Measurements from ENCODE around the gene TRUB2.

Gene TRUB2

DNA sequence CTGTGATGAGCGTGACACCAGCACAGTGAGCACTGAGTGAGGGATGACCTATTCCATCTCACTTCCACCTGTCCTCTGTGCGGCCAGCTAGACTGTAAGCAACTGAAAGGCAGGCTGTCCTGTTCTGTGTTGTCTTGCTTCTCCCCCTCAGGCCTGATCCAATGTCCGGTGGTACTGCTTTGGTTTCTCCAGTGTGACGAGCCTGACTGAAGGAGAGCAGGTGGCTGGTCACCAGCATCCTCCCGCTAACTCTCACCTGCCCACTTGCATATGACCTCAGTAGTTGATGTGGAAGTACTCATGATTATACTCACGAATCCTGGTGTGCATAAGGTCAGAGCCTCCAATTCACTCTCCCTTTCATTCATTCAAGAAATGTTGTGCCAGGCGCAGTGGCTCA is 15.7 kb upstream of the TRUB2 start:
- no peak overlapping the region for H2AFZ ChIP-seq (ENCODE audit: low read depth, low read length, severe bottlenecking)
- H3K9ac ChIP-seq (ENCODE audit: low read length), result no peak overlapping the region
- TF ChIP-seq, protein P1, sequence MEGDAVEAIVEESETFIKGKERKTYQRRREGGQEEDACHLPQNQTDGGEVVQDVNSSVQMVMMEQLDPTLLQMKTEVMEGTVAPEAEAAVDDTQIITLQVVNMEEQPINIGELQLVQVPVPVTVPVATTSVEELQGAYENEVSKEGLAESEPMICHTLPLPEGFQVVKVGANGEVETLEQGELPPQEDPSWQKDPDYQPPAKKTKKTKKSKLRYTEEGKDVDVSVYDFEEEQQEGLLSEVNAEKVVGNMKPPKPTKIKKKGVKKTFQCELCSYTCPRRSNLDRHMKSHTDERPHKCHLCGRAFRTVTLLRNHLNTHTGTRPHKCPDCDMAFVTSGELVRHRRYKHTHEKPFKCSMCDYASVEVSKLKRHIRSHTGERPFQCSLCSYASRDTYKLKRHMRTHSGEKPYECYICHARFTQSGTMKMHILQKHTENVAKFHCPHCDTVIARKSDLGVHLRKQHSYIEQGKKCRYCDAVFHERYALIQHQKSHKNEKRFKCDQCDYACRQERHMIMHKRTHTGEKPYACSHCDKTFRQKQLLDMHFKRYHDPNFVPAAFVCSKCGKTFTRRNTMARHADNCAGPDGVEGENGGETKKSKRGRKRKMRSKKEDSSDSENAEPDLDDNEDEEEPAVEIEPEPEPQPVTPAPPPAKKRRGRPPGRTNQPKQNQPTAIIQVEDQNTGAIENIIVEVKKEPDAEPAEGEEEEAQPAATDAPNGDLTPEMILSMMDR (IDR thresholded peaks at IDR 0.05; ENCODE audit: insufficient read depth, low read length, poor library complexity, severe bottlenecking), result no peak
- TF ChIP-seq EZH2phosphoT487 (conservative IDR thresholded peaks at IDR 0.05; ENCODE audit: low read length), result no peak
- H3K9me2 ChIP-seq (replicated peaks; ENCODE audit: insufficient read depth, low read length), result no peaks in the 10 kb centered on the region
- peaks cover 7% of the 10 kb centered on the region; the same call in 1 of the 2 replicates for H3F3A ChIP-seq (ENCODE audit: insufficient read depth)
- no peaks in the 10 kb centered on the region for H3K27me3 ChIP-seq (ENCODE audit: low read length)
- H3K79me2 ChIP-seq (ENCODE audit: insufficient read depth, low read length), result no peaks in the 10 kb centered on the region
- H4K20me1 ChIP-seq (ENCODE audit: low read depth, low read length), result no peaks in the 10 kb centered on the region
- no peak overlapping the region for H3K4me3 ChIP-seq (ENCODE audit: insufficient read depth, low read length, poor library complexity, severe bottlenecking)
- no peaks in the 10 kb centered on the region for H3K36me3 ChIP-seq (ENCODE audit: low read length)
- H3K4me2 ChIP-seq (ENCODE audit: low read depth, low read length, poor library complexity, severe bottlenecking), result no peak overlapping the region
- no peaks in the 10 kb centered on the region for H3K9me3 ChIP-seq (ENCODE audit: insufficient read depth, low read length)
- no peak overlapping the region for H3K27ac ChIP-seq (ENCODE audit: low read depth, low read length)

DNA sequence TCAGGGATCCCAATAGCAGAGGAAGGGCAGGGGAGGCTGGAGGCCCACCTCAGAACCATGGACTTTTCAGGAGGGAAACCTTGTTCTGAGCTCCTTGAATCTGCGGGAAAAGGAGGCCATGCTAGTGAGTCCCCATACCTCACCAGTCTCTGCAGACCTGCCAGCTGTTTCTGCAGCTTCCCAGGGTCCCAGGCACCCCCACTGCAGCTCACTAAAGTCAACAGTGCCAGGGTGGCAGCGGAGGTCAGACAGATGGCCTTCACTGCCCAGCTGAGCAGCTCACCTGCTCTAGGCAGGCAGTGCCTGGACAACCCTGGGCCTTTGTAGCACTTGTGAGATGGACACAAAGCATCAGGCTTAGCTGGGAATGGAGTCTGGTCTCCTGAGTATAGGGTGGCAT is 13.7 kb upstream of the TRUB2 start:
- no peak overlapping the region for H2AFZ ChIP-seq (ENCODE audit: low read depth, low read length, severe bottlenecking)
- no peaks in the 10 kb centered on the region for H3K36me3 ChIP-seq (ENCODE audit: low read length)
- H3K4me3 ChIP-seq (ENCODE audit: insufficient read depth, low read length, poor library complexity, severe bottlenecking), result no peak overlapping the region
- peaks cover 7% of the 10 kb centered on the region; the same call in 1 of the 2 replicates for H3F3A ChIP-seq (ENCODE audit: insufficient read depth)
- H3K9ac ChIP-seq (ENCODE audit: low read length), result no peak overlapping the region
- no peaks in the 10 kb centered on the region for H3K79me2 ChIP-seq (ENCODE audit: insufficient read depth, low read length)
- no peaks in the 10 kb centered on the region for H3K27me3 ChIP-seq (ENCODE audit: low read length)
- H3K4me2 ChIP-seq (ENCODE audit: low read depth, low read length, poor library complexity, severe bottlenecking), result no peak overlapping the region
- H4K20me1 ChIP-seq (ENCODE audit: low read depth, low read length), result no peaks in the 10 kb centered on the region
- no peak for TF ChIP-seq EZH2phosphoT487 (conservative IDR thresholded peaks at IDR 0.05; ENCODE audit: low read length)
- TF ChIP-seq, protein P1 (IDR thresholded peaks at IDR 0.05; ENCODE audit: insufficient read depth, low read length, poor library complexity, severe bottlenecking), result no peak
- H3K9me3 ChIP-seq (ENCODE audit: insufficient read depth, low read length), result no peaks in the 10 kb centered on the region
- no peak overlapping the region for H3K27ac ChIP-seq (ENCODE audit: low read depth, low read length)
- no peaks in the 10 kb centered on the region for H3K9me2 ChIP-seq (replicated peaks; ENCODE audit: insufficient read depth, low read length)

DNA sequence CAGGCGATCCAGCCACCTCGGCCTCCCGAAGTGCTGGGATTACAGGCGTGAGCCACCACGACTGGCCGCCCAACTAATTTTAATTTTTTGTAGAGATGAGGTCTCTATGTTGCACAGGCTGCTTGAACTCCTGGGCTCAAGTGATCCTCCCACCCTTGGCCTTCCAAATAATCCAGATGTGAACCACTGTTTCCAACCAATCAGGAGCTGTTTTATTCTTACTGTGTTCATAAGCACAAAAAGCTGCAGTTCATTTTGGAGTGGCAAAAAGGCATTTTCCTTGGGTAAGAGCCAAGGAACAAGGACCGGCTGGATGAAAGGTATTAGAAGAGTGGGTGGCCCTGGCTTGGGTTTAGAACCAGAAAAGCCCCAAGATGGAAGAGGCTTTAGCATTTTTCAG is 12.9 kb upstream of the TRUB2 start:
- TF ChIP-seq, protein P1 (IDR thresholded peaks at IDR 0.05; ENCODE audit: insufficient read depth, low read length, poor library complexity, severe bottlenecking), result no peak
- TF ChIP-seq EZH2phosphoT487 (conservative IDR thresholded peaks at IDR 0.05; ENCODE audit: low read length), result no peak
- no peaks in the 10 kb centered on the region for H4K20me1 ChIP-seq (ENCODE audit: low read depth, low read length)
- H2AFZ ChIP-seq (ENCODE audit: low read depth, low read length, severe bottlenecking), result no peak overlapping the region
- H3K27me3 ChIP-seq (ENCODE audit: low read length), result no peaks in the 10 kb centered on the region
- peaks cover 7% of the 10 kb centered on the region; the same call in 1 of the 2 replicates for H3F3A ChIP-seq (ENCODE audit: insufficient read depth)
- no peaks in the 10 kb centered on the region for H3K9me2 ChIP-seq (replicated peaks; ENCODE audit: insufficient read depth, low read length)
- H3K4me3 ChIP-seq (ENCODE audit: insufficient read depth, low read length, poor library complexity, severe bottlenecking), result no peak overlapping the region
- H3K27ac ChIP-seq (ENCODE audit: low read depth, low read length), result no peak overlapping the region
- no peak overlapping the region for H3K4me2 ChIP-seq (ENCODE audit: low read depth, low read length, poor library complexity, severe bottlenecking)
- H3K9ac ChIP-seq (ENCODE audit: low read length), result no peak overlapping the region
- H3K9me3 ChIP-seq (ENCODE audit: insufficient read depth, low read length), result no peaks in the 10 kb centered on the region
- no peaks in the 10 kb centered on the region for H3K36me3 ChIP-seq (ENCODE audit: low read length)
- H3K79me2 ChIP-seq (ENCODE audit: insufficient read depth, low read length), result no peaks in the 10 kb centered on the region
